GM18873 (cell line): Measurements from ENCODE around the gene SSU72.
"Not testable (repeated sequence)": the region's sequence is repeated elsewhere in the genome, so short reads cannot be mapped to it uniquely, and the experiment has no call there.

Experiments
- ATAC-seq: cut with Tn5 transposase; IDR thresholded peaks from one replicate; pipeline ENCODE4 v1.9.1; 2021; ENCODE audit warnings: mild to moderate bottlenecking, moderate library complexity, moderate number of reproducible peaks; ENCODE audit not compliant: unreplicated experiment, low FRiP score

The SSU72 gene

DNA sequence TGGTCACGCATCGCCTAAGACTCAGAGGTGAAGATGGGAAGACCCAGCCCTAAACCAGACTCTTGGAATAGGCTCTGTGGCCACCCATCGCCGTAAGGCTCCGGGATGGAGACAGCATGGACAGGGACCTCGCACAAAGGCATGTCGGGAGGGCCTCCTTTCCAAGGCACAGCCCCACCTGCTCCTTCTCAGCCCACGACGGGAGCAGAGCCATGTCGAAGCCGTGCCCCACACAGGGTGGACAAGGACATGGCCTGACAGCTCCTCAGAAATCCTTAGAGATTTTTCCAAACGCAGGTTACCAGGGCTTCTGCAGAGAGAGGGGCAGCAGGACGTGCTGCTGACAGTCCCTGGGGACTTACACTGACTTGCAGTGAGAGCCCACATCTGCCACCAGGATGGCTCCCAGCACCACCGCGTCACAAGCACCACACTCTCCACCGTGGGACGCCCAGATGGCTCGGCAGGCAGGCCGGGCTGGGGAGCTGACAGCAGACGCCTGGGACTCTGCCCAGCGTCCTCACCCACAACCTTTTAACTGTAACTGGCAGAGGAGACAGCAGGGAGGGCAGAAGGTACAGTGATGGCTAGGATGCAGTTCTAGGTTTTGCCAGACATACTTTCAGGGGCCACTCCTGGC is 12.0 kb downstream of the SSU72 start:
- ATAC-seq = no peak

DNA sequence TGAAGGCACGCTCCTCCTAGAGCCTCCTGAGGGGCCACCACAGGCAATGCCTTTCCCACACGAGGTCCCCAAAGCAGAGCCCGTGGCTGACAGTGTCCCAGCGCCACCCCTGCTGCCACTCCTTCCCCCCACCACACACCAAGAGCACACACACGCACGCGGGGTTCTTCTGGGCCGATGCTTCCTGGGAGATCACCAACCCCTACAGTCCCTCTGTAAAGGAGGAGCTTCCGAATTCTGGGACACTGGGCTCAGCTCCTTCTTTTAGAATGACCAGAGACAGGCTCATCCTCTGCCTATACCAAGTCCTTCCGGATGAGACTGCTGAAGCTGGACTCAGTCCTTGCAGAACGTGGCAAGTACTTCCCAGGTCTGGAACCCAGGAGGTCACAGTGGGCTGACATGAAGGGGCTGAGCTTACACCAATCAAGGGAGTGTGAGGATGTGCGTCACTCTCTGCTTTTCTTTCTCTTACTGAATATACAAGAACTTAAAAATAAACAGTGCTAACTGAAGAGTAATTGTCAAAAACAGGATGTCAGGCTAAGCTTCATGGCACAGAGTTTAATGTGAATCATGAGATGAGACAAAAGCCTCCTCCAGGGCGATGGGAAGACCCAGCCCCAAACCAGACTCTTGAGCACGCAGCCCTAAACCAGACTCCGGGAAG is 12.7 kb downstream of the SSU72 start:
- ATAC-seq = no peak

DNA sequence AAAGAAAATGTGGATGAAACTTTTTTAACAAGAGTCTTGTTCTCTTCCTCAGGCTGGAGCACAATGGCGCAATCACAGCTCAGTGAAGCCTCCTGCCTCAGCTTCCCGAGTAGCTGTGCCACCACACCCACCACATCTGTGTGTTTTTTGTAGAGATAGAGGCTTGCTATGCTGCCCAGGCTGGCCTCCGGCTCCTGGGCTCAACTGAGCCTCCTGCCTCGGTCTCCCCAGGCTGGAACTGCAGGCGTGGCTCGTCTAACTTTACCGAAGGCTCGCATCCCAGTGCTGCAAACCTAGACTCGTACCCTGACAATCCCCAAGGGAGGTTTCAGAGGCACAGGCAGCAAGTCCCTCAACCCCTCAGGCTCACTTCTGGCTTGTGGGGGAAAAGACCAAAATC is 14.5 kb downstream of the SSU72 start:
- ATAC-seq = no peak

DNA sequence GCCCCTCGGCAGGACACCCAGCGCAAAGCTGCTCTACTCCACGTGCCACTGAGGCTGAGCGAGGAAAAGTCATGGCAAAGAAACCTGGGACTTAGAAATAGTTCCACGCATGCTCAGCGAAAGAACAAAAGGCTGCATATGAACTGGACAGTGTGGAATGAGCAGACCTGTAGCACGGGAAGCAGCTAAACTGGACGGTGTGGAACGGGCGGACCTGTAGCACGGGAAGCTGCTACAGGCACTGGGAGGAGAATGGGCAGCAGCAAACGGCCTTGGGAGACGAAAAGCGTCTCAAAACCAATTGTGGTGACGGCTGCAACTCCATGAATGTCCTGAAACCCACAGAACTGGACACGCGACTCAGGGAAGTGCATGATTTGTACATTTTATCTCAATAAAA is 15.6 kb downstream of the SSU72 start:
- ATAC-seq = no peak

DNA sequence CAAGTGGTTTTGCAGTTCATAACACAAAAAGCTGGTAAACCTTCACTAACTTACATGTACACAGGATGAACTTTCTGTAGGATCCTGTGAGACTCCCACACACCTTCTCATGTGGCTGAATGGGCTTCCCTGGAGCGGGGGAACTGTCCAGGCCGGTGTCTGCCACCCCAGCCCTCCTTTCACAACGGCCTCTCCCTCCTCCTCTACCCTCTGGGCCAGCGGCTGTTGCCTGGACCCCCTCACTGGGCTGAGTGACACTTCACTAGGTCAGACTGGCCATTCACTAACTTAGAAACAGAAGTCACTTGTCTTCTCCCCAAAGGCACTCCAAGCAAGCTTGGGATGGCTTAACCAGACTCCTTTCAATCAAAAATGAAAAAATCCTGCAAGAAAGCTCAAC is 16.1 kb downstream of the SSU72 start:
- ATAC-seq = no peak

DNA sequence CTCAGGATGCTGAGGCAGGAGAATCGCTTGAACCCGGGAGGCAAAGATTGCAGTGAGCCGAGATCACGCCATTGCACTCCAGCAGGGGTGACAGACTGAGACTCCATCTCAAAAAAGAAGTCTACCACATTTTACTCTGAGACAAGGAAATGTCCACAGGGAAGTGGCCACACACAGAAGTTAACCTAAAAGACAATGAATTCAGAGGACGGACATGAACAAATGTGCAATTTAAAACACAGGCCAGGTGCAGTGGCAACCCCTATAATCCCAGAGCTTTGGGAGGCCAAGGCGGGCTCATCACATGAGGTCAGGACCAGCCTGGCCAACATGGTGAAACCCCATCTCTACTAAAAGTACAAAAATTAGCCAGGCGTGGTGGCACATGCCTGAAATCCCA is 17.0 kb downstream of the SSU72 start:
- ATAC-seq = not testable (repeated sequence)

DNA sequence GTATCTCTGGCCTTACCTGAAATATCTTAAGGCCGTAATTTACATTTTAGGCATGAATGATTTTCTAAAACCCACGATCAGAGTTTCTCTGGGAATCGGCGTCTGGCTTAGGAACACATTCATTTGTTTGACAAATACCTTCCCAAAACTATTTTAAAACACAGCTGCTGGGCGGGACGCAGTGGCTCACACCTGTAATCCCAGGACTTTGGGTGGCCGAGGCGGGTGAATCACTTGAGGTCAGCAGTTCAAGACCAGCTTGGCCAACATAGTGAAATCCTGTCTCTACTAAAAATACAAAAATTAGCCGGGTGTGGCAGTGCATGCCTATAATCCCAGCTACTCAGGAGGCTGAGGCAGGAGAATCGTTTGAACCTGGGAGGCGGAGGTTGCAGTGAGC is 17.7 kb downstream of the SSU72 start:
- not testable (repeated sequence) for ATAC-seq

DNA sequence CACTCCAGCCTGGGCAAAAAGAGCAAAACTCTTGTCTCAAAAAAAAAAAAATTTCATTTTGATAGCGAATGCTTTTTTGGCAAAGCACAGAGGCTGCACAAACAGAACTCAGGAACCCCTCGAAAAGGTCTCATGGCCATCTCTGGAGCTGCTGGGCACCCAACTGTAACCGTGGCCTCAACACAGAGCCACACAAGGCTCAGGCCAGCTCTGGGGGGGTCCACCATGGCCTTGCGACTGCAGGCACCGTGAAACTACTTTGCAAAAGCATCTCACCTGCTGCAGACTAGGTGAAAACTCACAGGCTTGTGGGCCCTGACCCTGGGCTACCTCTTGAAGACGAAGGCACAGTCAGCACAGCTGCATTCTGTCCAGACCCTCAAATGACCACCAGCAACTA is 18.2 kb downstream of the SSU72 start:
- no peak for ATAC-seq

DNA sequence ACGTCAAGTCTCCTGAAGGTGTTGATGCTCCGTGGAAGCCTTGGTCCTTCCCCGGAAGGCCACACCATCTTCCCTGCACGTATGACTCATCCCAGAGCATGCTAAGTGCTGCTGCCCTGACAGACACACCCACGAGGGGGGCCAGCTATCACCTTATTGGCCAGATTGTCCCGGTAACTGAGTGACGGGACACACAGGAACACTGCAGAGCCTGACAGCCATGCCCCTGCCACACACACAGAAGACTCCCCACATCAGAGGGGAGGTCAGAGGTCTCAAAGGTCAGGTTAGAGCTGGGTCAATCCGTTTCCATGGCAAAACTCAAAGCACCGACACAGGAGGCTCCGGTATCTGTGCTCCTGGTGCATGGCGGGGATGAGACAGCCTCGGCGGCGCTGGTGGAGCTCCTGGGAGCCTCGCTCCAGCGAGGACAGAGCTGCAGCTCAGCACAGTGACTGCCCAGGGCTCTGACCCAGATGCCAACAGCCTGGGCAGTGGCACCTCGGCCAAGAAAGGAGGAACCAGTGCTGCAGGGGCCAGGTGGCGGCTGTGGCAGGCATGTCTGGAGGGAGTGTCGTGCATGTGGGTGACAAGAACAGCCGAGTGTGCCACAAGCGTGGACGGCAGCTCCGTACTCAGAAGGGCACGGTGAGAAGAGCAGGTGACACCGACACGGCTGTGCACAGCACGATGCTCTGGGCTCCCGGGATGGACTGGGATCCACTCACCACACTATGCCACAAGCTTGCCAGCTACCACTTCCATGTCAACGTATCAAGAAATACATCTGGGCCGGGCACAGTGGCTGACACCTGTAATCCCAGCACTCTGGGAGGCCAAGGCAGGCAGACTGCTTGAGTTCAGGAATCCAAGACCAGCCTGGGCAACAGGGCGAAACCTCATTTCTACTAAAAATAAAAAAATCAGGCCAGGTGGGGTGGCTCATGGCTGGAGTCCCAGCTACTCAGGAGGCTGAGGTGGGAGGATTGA is 19.4 kb downstream of the SSU72 start:
- ATAC-seq = no peak

DNA sequence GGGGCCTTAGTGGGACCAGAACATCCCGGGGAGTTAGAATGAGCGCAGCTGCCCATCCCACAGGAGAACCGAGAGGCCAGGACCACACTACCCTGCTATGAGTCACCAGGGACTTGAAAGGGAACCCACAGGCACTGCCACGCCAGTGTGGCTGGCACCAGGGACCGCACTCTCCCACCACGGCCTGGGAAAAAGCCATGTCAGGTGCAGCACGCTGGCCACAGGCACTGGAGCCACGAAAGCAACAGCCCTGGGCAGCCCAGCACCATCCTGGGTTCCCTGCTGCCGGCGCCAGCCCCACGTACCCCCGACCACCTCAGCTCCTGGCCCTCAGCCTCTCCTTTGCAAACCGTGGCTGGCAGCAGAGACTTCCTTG is 20.1 kb downstream of the SSU72 start:
- ATAC-seq = no peak

DNA sequence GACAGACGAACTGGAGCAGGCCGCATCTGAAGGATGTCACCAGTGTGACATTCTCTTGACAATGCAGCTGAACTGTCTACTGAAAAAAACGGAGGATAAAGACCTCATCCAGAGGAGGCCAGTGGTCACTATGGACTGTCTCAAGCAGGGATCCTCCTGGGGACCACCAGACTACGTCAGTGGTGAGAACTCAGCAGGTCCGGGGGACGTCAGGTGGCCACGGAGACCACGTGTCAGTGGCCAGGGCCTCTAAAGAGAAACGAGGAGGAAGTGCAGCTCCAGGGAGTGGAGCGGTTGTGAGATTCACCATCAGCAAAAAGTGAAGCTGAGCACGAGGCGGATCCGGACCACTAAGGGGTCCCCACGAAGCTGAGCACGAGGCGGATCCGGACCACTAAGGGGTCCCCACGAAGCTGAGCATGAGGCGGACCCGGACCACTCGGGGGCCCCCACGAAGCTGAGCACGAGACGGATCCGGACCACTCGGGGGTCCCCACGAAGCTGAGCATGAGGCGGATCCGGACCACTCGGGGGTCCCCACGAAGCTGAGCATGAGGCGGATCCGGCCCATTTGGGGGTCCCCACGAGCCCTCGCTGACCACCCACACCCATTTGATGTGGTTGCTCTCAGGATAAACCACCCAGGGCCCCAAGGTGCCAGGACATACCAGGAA is 20.7 kb downstream of the SSU72 start:
- no peak for ATAC-seq

DNA sequence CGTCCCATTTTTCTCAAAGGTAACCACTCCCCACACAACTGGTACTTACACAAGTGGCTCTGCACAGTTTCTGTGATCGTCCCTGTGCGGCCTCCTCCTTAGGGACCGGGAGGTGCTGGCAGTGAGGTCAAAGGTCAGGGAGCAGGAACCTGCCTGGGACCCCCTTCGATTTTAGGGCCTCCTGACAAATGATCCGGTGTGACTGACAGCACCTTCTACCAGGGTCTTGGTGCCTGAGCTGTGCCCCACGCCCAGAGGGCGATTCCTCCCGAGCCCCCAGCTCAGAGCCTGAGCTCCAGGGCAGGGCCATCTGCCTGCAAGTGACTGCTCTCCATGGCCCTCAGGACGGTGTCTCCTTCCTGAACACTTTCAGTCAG is 22.4 kb downstream of the SSU72 start:
- no peak for ATAC-seq

DNA sequence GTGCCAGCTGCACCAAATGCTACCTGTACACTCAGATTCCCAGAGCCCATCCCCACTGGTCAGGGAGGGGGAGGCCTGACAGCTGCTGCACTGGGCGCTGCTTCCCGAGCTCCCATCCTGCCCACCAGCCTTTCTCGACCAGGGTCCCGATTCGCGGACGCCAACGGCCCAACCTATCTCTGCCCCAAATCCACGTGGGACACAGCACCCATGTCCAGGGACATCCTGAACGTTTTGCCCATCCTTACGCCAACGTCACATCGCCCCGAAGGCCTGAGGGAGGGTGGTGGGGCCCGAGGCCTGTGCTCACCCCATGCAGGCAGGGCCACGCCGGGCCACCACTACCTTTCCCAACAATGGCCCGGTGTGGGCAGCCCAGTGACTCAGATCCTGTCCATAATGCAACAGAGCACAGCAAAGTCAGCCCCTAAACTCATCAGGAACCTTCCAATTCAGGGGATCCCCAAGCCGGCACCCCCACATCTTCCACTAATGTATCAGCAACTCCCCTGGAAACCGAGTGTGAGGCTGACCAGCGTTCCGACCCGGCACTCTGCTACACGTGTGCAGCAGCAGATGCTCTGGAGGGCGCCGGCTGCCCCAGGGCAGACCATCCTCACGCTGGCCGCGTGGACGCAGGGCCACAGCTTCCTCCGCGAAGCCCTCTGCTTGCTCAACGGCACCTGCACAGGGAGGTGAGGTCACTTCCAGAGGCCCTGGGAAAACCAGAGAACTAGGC is 23.0 kb downstream of the SSU72 start:
- ATAC-seq = no peak

DNA sequence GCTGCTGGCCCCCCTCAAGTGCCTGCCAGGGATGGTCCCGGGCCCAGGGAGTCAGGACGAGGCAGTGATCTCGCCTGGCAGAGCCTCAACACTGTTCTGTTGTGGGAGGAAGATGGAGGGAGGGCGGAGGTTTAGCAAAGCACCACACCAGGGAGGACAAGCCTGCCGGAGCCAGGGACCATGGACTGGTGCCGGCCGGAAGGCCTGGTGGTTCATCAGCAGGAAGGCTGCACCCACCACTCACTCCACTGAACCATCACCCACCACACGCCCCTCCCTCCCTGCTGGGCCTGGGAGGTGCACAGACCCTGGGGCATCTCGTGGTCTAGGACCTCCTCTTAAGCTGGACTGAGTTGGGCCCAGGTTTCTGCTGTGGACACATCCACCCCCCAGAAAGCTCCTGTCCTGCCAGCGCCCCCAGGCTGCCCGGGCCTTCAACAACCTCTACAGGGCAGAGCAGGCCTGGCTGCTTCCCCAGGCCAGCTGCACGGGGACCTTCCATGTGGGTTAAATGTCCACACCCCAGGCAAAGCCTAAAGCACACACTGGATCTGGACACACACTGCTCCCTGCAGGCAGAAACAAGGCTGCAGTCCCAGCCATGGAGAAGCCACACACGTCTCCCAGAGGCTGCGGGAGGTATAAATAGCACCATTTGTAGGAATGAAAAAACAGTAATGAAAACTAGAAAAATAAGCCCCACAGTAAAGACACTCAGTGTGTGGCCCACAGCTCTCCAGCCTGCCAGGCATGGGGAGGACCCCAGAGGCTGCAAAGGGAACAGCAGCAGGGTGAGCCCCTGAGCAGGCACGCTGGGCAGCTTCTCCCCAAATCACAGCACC is 23.9 kb downstream of the SSU72 start:
- ATAC-seq = no peak

DNA sequence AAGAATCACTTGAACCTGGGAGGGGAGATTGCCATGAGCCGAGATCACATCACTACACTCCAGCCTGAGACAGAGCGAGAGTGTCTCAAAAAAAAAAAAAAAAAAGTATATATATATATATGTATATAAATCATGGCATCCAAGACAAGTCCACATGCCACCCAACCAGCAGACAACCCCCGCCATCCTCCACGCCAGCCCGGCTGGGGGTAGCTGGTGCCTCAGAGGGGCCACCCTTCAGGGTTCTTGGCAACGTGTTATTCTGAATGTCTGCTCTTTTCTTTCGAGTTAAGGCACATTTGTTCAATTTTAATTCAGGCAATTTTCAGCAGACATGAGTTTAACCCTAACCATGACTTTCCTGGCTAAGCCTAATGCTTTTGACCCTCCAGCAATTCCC is 24.6 kb downstream of the SSU72 start:
- no peak for ATAC-seq

DNA sequence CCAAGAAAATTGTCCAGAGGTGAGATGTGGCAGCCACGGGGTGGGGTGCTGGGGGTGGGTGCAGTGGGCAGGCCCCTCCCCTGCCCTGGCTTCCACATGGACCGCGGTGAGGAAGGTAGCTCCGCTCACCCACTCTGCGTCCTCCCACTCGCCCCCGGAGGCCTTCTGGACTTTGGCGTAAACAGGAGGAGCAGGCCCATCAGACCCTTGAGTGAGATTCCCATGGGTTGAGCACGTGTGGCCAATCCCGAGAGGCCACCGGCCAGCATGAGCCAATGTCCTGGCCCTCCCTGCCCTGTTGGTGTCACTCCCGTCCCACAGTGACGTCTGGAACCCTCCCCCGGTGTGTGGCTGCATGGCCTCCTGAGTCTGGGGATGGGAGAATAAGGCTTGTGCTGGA is 26.1 kb downstream of the SSU72 start:
- ATAC-seq = no peak

DNA sequence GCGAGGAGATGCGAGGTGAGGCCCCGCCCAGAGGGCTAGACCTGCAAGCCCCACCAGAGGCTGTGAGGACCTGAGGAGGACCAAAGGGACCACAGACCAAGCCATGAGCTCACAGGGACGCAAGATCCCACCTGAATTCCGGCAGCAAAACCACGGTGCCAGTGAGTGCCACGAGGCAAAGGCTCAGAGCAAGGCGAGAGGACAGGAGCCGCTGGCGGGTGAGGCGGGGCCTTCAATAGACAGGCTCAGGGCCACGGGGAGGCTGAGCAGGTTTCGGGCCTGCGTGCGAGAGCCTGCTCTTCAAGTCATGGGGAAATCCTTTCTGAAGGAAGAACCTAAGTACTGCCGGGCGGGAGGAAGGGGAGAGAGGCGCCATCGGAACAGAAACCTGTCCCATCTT is 27.2 kb downstream of the SSU72 start:
- no peak for ATAC-seq

DNA sequence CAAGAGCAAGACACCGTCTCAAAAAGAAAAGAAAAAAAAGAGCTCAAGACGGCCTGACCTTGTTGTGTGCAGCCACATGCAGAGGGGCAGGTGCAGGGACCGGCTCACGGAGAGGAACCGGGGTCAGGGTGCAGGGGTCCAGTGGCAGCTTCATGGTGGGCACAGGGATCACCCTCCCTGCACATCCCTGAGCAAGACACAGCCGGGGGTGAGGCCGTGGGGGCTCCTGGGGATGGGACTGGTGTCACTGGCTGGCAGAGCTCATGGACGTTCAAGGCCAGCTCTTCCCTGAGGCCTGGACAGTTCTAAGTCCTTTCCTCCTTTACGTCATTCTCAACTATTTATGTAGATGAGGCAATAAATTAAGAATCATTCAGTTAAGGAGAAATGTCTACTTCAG is 27.7 kb downstream of the SSU72 start:
- ATAC-seq = no peak

DNA sequence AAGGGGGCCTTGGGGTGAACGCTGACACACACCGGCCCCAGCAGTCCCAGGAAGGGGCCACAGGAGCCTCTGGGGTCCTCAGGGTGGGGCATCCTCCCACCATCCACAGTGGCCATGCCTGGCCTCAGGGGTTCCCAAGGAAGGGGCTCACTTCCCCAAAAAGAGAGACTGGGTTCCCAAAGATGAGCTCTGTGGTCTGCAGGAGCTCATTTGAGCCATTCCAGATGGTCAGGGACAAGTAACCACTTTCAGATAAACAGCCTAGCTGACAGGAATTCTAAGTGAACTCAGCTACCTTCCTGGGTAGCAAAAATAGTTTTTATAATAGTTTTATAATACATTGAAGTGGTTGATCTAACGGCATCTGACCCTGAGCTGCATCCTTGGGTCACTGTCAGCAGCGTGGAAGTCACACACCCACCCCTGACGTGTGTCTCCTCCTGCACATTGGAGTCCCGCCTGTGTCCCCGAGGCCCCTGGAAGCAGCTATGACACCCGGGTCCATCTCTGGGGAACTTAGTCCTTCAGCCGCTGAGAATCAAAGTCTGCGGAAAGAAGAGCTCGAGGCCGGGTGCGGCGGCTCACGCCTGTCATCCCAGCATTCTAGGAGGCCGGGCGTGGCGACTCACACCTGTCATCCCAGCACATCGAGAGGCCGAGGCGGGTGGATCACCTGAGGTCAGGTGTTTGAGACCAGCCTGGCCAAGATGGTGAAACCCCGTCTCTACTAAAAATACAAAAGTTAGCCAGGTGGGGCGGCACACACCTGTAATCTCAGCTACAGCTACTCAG is 28.5 kb downstream of the SSU72 start:
- ATAC-seq = no peak
